HFF-Myc (cell line): ENCODE measurements around the gene MOB3B.

ENCODE experiments used
- DNase-seq: peaks from one replicate; pipeline ENCODE4 v3.0.0-alpha.2; 2011; ENCODE audit warnings: low read depth; ENCODE audit errors: extremely low read depth
- H3K4me3 ChIP-seq: replicated peaks from 2 replicates; pipeline ENCODE4 v1.5.1; 2011; ENCODE audit warnings: low read depth, mild to moderate bottlenecking, control low read depth, low read length
- CTCF ChIP-seq: IDR thresholded peaks from 2 replicates; pipeline ENCODE4 v1.5.1; 2012; ENCODE audit warnings: mild to moderate bottlenecking, low read depth, low read length, control low read depth; ENCODE audit errors: missing control alignments

Gene MOB3B

DNA sequence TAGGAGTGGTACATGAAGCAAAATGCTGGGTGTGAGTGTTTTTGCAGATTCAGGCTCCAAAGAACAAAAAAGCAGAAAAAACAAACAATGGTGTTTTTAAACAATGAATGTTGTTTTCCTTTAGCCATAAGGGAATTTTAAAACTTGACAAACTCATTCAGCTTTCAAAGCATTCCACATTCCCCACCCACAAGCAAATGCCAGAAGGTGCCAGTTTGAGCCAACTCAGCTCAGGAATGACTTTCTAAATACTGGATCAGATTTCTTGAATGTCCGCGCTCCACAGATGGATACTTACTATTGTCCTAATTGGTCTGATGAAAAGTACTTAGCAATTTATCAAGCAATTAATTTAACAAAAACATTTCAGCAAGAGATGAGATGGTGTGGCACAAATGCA lies 12.9 kb upstream of the MOB3B start:
- no peak overlapping the region for H3K4me3 ChIP-seq
- TF ChIP-seq CTCF, result no peak
- no peak for DNase-seq

DNA sequence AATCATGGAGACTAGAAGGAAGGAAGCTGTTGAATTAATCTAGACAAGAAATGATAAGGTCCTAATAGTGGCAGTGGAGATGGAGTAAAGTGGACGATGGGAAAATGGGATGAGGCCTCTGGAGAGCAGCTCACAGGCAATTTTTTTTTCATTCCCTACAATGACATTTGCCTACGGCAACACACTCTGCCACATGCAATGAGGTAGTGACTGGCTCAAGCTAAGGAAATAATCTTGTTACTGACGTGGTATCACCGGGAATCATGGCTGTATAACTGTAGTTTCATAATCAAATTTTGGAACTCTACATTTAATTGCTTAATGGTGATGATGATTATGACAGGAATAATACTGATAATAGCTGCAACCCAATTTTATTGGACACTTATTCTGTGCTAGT lies 12.1 kb upstream of the MOB3B start:
- DNase-seq, result no peak
- no peak overlapping the region for H3K4me3 ChIP-seq
- TF ChIP-seq CTCF, result no peak

DNA sequence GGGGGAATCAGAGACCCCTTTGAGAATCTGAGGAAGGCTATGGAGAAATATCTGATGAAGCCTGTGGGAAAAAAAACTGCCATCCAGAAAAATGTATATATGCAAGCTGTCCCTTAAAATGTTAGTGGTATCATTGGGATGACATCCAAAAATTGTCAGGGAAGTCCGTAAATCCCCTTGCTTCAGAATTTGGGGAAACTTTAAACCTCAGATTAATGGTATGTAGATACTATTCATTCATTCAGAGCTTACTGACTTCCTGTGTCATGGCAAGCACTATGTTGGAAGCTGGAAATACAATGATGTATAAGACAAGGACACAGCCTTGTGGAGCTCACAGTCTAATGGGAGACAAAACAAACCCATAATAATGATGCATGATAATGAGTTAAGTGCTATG lies 10.9 kb upstream of the MOB3B start:
- no peak for TF ChIP-seq CTCF
- DNase-seq, result no peak
- H3K4me3 ChIP-seq, result no peak overlapping the region

DNA sequence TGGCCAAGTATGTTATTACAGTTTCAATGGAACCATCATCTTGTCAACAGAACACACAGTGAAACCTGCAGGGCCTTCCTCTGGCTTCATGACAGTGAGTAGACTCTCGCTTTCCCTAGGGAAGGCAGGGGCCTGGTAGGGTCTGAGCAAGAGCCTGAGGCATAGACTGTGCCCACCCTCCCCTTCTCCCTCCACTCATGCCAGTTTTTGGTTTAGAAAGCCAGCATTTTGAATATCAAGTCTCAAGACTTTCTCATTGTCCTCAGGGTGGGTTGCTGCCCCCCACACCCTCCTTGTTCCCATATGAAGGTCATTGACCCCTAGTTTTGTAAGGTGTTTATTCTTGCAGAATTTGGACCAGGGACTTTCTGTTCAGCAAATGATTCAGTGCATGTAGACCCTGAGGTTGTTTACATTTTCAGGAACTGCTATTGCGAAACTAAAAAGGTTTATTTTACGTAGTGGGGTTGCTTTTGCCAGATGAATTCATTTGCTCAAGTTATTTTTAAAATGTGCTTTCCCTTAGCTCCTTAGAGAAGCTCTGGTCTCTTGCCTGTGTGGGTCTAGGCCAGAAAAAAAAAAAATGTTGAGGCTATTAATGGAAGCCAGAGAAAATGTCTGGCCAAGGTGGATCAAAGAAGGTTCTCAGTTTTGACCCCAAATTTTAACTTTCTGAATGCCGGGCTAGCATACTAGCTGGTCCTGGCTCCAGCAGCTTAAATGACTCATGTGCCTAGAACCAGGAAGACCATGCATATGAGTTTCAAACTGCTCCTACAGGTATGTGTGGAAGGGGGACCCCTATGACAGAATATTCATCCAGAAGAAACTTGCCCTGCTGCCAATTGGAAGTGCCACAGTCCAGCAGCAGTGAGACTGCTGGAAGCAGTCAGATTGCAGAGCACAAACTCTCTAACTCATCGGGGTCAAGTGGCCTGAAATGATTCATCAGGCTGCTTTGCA lies 10.1 kb upstream of the MOB3B start:
- no peak for TF ChIP-seq CTCF
- DNase-seq, result no peak
- H3K4me3 ChIP-seq, result no peak overlapping the region

DNA sequence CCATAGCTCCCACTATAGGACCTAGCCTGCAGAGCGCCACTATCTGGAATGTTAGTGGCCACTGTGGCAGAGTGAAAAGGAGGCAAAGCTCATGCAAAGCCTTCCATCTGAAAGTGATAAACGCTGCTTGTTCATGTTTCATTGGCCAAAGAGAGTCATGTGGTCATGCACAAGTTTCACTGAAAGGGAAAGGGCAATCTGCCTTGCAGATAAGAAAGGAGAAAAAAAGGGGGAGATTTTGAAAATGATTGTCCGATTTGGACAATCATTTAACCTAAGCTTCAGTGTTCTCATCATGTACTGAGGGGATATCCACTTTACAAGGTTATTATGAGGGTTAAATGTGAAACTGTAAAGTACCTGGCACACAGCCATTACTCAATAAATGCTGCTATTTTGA lies 9.0 kb upstream of the MOB3B start:
- DNase-seq, result no peak
- no peak for TF ChIP-seq CTCF
- no peak overlapping the region for H3K4me3 ChIP-seq

DNA sequence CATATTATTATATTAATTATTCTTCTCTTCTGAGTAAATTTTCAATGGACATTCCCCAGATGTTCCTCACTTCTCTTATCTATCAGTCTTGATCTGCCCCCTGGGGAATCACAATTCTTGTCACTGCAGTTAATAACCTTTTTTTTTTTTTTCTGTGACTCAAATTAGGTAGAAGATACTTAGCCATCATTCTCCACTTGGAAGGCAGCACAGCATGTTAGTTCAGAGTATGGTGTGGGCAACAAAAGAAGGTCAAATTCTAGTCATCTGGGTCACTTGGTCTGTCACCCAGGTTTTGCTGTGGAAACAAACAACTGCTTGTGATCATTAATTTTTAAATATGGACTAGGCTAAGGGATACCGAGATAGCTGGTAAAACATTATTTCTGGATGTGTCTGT lies 8.1 kb upstream of the MOB3B start:
- TF ChIP-seq CTCF, result no peak
- H3K4me3 ChIP-seq, result no peak overlapping the region
- no peak for DNase-seq

- no peak for TF ChIP-seq CTCF
- DNase-seq, result no peak
- H3K4me3 ChIP-seq, result no peak overlapping the region
These were observed 7.4 kb upstream of the MOB3B start for GRCh38 chr9:27537027-27537435.
